ENCODE results near the gene STKLD1. TPM values are rescaled to one million over a fixed set of nuclear protein-coding genes. Genes with fewer than 3 reads are reported as not detected.
A peak's percentile ranks its signal among the peaks of the same experiment; 100 is the strongest.

Gene STKLD1
- total and polyA plus RNA-seq, 3 donors from 2014 or later, result 8.4 to 33.1 (median 20.9) TPM

DNA sequence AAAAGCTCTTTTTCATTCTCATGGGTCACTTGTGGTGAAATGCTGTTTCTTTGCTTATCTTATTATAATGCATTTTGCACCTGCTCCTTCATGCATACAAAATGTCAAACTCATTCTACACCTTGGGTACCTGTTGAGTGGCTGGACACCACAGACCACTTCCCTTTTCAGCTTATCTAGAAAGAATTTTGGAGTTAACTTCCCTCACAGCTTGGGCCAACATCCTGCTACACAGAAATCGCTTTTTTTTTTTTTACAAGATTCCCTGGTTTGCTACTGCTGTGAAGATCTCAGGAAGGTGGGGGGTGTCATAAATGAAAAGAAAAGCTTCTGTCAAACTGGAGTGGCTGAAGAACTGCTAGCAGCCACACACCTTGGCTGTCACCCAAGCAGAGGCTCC, 39.0 kb downstream of the STKLD1 start:
- intact Hi-C loops (cut with DNase I; ENCODE audit: low total_unique reads), result no loop called here
- no peak for DNase-seq
- TF ChIP-seq POLR2A (IDR thresholded peaks at IDR 0.05), result no peak
- TF ChIP-seq, protein P1, sequence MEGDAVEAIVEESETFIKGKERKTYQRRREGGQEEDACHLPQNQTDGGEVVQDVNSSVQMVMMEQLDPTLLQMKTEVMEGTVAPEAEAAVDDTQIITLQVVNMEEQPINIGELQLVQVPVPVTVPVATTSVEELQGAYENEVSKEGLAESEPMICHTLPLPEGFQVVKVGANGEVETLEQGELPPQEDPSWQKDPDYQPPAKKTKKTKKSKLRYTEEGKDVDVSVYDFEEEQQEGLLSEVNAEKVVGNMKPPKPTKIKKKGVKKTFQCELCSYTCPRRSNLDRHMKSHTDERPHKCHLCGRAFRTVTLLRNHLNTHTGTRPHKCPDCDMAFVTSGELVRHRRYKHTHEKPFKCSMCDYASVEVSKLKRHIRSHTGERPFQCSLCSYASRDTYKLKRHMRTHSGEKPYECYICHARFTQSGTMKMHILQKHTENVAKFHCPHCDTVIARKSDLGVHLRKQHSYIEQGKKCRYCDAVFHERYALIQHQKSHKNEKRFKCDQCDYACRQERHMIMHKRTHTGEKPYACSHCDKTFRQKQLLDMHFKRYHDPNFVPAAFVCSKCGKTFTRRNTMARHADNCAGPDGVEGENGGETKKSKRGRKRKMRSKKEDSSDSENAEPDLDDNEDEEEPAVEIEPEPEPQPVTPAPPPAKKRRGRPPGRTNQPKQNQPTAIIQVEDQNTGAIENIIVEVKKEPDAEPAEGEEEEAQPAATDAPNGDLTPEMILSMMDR (IDR thresholded peaks at IDR 0.05), result no peak
- 77 to 83% methylated on average over 1 of the region's 1 CpG for WGBS, 2 donors
- Histone ChIP-seq H3K27me3 (no peaks in the 10 kb centered on the region), H3K4me1 (peaks cover 10% of the 10 kb centered on the region), H3K4me3 (no peak overlapping the region), H3K27ac (no peak overlapping the region), H3K36me3 (ENCODE audit: low read depth, missing control alignments) (peaks cover 3% of the 10 kb centered on the region), H3K9me3 (no peaks in the 10 kb centered on the region)

DNA sequence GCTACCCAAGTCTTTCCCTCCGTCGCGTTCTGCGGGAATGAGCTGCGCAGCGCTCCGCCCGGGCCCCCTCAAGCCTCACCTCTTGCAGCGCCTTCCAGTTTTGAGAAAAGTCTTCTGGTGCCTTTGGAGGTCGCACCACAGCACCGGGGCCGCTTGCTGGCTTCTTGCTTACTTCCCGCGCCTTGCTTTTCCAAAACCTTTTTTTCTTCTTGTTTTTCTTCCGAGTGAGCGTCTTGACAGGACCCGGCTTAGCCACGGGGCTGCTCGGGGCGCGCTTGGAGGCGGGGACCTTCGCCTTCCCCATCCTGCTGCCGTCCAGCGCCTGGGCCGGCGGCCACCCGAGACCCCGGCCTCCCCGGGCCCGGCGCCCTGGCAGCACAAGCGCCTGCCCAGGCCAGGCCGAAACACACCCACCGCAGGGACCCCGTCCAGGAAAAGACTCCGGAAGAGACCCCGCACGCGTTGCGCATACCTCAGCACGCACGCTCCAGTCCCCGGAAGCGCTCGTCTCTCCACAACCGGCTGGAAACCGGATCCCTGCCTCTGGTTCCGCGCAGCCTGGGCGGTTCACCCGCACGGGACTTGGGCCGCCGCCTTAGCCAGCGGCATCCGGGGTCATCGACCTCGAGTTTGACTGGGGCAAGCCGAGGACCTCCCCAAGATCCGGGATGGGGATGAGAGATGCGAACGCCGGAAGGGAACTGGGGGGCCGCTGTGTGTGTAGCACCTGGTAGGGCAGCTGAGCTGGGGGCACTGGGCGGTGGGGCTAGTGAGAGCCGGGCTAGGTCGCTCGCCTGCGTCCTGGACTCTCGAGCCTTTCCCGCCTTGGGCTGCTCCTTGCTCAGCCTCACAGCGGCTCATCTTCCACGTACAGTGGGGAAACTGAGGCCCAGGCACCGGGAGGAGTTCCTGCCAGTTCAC, 41.6 kb downstream of the STKLD1 start, which contains the start of gene REXO4:
Gene REXO4, minus strand, starts transcription at position 470 of the 921 bp plus-strand sequence. Its CDS starts 166 bp downstream, at position 304.
- WGBS, 2 donors, result 1% methylated on average over 47 to 57 of the region's 75 CpGs
- Histone ChIP-seq H3K4me1 (peaks cover 10% of the 10 kb centered on the region), H3K4me3 (peak within 1 kb of the TSS; percentile 83 to 85), H3K27ac (peak within 1 kb of the TSS; percentile 15 to 87), H3K36me3 (ENCODE audit: low read depth, missing control alignments) (no peaks in the 10 kb centered on the region), H3K27me3 (no peaks in the 10 kb centered on the region), H3K9me3 (no peaks in the 10 kb centered on the region)
- intact Hi-C loops (cut with DNase I; ENCODE audit: low total_unique reads), result no loop called here
- no peak for TF ChIP-seq POLR2A (IDR thresholded peaks at IDR 0.05)
- TF ChIP-seq, protein P1 (IDR thresholded peaks at IDR 0.05), result no peak
- peak; percentile 80 for DNase-seq

DNA sequence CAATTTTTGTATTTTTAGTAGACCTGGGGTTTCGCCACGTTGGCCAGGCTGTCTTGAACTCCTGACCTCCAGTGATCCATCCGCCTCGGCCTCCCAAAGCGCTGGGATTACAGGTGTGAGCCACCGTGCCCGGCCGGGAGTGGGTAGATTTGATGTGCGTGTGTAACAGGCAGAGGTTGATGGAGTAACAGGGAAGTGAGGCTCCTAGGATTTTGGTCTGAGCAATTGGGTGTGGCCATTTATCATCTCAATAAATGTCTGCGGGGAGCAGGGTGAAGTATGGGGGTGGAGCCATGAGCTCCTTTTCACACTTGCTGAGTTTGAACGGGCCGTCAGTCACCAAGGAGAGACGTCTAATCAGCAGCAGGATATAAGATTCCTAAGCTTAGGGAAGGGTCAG, 42.8 kb downstream of the STKLD1 start:
- Histone ChIP-seq H3K9me3 (no peaks in the 10 kb centered on the region), H3K4me3 (no peak overlapping the region), H3K36me3 (ENCODE audit: low read depth, missing control alignments) (no peaks in the 10 kb centered on the region), H3K27me3 (no peaks in the 10 kb centered on the region), H3K27ac (no peak overlapping the region), H3K4me1 (peaks cover 10% of the 10 kb centered on the region)
- TF ChIP-seq, protein P1 (IDR thresholded peaks at IDR 0.05), result no peak
- no peak for TF ChIP-seq POLR2A (IDR thresholded peaks at IDR 0.05)
- WGBS, 2 donors, result 59 to 63% methylated on average over 13 of the region's 13 CpGs
- intact Hi-C loops (cut with DNase I; ENCODE audit: low total_unique reads), result no loop called here
- no peak for DNase-seq

DNA sequence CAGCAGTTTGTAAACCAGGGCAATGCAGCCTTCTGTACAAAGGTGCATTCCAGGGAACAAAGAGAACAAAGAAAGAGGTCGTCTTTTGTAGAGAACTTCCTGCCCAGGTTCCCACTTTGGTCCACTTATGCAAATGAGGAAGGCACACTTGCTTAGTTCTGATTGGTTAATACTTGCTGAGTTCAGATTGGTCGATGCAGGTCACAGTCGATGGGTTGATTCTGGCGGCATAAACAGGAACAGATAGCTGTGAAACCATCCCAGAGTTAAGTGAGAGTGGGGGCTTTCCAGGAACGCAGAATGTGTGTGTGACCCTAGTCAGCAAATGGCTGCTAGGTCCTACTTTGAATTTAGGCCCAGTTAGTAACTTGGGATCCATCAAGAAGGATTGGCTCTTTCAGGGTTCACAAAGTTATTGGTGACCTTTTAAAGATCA, 44.2 kb downstream of the STKLD1 start:
- no peak for DNase-seq
- no peak overlapping the region for H3K4me3 ChIP-seq
- intact Hi-C loops (cut with DNase I; ENCODE audit: low total_unique reads), result no loop called here
- no peak overlapping the region for H3K27ac ChIP-seq
- TF ChIP-seq, protein P1 (IDR thresholded peaks at IDR 0.05), result no peak
- TF ChIP-seq POLR2A (IDR thresholded peaks at IDR 0.05), result no peak
- no peaks in the 10 kb centered on the region for H3K36me3 ChIP-seq (ENCODE audit: low read depth, missing control alignments)
- H3K4me1 ChIP-seq, result peaks cover 10% of the 10 kb centered on the region
- 63 to 65% methylated on average over 5 of the region's 5 CpGs for WGBS, 2 donors
- H3K9me3 ChIP-seq, result no peaks in the 10 kb centered on the region
- no peaks in the 10 kb centered on the region for H3K27me3 ChIP-seq
